GM13976 (cell line): ENCODE measurements around the gene ADAMTS2.

Source experiments
- DNase-seq: peaks from one replicate; pipeline ENCODE4 v3.0.0; 2012; ENCODE audit warnings: low spot score
- CTCF ChIP-seq: IDR thresholded peaks from 2 replicates; pipeline ENCODE4 v1.5.1; 2012; ENCODE audit warnings: borderline replicate concordance, mild to moderate bottlenecking; ENCODE audit not compliant: insufficient read depth; ENCODE audit errors: extremely low read depth, missing control alignments, control extremely low read depth
- in situ Hi-C: fragments of 300-500 bp; cut with MboI; formaldehyde crosslinking; loops from one replicate; pipeline ENCODE4 v1.12.0; 2022; ENCODE audit warnings: low sequenced_read_pairs, mixed read lengths, inconsistent platforms; ENCODE audit not compliant: unreplicated experiment

The ADAMTS2 gene

DNA sequence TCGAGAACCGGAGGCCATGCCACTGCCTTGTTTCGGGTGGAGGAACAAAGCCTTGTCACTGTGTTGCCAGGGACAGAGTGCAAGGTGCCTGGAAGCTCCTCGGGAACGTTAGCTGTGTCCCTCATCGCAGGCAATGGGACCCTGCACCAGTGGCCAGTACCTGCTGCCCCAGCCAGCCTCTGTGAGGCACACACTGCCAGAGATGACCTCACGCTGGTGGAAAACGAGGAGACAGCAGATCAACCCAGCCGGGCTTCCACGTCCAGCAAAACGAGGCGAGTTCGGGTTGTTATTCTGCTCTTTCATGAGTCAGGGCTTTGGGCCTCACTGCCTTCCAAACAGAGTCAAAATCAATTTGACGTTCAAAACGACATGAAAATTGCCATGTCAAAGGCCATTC lies 104.1 kb downstream of the ADAMTS2 start:
- TF ChIP-seq CTCF = no peak
- in situ Hi-C loops = no loop called here
- no peak for DNase-seq

GRCh38 chr5:179240561-179240960 lies 104.7 kb downstream of the ADAMTS2 start:
- in situ Hi-C loops = no loop called here
- DNase-seq = no peak
- TF ChIP-seq CTCF = no peak

GRCh38 chr5:179239256-179240135 lies 105.8 kb downstream of the ADAMTS2 start:
- no peak for DNase-seq
- in situ Hi-C loops = no loop called here
- no peak for TF ChIP-seq CTCF

- no peak for TF ChIP-seq CTCF
- in situ Hi-C loops = no loop called here
- DNase-seq = no peak
These were observed 106.7 kb downstream of the ADAMTS2 start for GRCh38 chr5:179238628-179238970.

- in situ Hi-C loops = no loop called here
- DNase-seq = no peak
- no peak for TF ChIP-seq CTCF
These were observed 107.3 kb downstream of the ADAMTS2 start for GRCh38 chr5:179237770-179238627.

DNA sequence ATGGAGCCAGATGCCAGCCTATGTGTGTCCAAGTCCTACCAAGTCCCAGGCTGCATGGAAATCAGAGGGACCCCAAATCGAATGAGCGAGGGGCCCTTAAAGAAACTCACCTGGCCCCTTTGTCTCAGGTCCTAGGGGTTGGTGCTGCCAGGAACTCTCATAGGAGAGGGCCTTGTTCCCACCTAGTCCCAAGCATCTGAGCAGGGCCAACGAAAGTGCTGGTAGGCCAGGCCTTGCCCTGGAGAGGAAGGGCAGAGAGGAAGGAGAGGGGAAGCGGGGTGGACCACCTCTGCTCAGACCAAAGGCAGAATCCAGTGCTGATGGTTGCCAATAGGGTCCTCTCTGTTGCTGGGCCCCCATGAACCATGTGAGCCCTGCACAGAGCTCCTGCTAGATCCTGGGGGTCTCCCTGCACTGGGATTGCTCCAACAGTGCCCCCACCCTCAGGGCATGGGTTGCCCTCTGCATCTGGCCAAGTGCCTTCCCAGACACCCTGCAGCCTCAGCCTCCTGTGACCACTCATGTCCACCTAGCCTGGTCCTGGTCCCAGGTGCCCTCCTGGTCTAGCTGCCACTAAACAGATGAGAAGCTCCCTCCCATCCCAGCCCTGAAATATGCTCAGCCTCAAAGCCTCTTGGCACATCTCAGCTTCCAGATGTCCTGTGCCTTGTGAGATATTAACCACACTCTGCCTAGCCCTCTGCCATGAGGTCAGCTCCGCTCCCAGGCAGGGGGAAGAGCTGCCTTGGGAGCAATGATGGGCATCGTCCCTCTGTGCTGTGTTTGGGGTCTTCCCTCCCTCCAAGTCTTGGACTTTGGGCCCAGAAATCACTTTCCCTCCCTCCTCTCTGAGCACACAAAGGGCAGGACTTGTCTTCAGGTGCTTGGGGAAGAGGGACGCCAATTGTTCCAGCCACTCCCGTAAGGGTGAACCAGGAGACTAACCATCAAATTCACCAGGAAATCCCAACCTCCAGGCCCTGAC lies 109.6 kb downstream of the ADAMTS2 start:
- no peak for DNase-seq
- TF ChIP-seq CTCF = no peak
- in situ Hi-C loops = no loop called here
